Measurements from ENCODE around the gene BCL2L2. TPM values are rescaled to one million over a fixed set of nuclear protein-coding genes. Genes with fewer than 3 reads are reported as not detected.

Gene BCL2L2
- total RNA-seq, 1 experiment from 2014 or later = 20.3 TPM

DNA sequence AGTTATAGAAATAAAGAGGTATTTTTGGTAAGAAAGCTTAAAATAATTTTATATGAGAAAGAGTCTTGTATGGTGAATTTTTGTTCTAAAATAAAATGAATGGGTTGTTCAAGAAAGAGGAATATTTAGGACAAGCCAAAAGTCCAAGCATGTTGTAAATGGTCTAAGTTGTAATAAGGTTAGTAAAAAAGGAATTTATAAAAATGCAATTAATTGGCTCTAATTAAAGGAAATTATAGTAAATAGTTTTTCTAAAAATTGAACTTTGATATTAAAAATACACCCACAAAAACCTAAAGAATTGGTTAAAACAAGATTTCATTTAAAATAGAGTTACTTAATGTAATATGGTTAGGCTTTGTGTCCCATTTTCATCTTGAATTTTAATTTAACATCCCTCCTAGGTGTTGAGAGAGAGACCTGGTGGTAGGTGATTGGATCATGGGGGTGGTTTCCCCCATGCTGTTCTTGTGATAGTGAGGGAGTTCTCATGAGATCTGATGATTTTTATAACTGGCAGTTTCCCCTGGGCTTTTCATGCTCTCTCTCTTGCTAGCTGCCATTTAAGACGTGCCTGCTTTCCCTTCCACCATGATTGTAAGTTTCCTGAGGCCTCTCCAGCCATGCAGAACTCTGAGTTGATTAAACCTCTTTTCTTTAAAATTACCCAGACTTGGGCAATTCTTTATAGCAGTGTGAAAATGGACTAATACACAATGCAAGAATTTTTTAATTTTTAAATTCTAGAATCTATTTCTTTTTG is 33.1 kb downstream of the BCL2L2 start:
- intact Hi-C loops (cut with micrococcal nuclease; ENCODE audit: unreplicated experiment) = no loop called here
- Histone ChIP-seq H3K27ac (no peak overlapping the region), H3K4me1 (replicated peaks; ENCODE audit: insufficient read depth) (no peaks in the 10 kb centered on the region), H2AFZ (no peak overlapping the region), H3F3A (ENCODE audit: insufficient read depth, low read depth) (no peaks in the 10 kb centered on the region), H4K20me1 (ENCODE audit: insufficient read depth) (no peaks in the 10 kb centered on the region), H3K9me3 (ENCODE audit: insufficient read depth, low read depth) (no peaks in the 10 kb centered on the region; the same call in 1 of the 2 replicates), H3K4me2 (no peak overlapping the region), H3K9me2 (ENCODE audit: insufficient read depth) (no peaks in the 10 kb centered on the region), H3K27me3 (ENCODE audit: insufficient read depth, low read depth) (peaks cover 34% of the 10 kb centered on the region), H3K36me3 (ENCODE audit: low read depth) (no peaks in the 10 kb centered on the region), H3K79me2 (ENCODE audit: low read depth) (no peaks in the 10 kb centered on the region), H3K4me3 (no peak overlapping the region)
- ChIA-PET POLR2A (ENCODE audit: unreplicated experiment) (no interaction called here), CTCF (no interaction called here)
- DNase-seq = no peak
- no TSS peak for BruUV-seq (replicated peaks)
- TF ChIP-seq EZH2 (IDR thresholded peaks at IDR 0.05; ENCODE audit: low read depth) (no peak), CTCF (conservative IDR thresholded peaks at IDR 0.05) (no peak)

- DNase-seq = no peak
- ChIA-PET POLR2A (ENCODE audit: unreplicated experiment) (no interaction called here), CTCF (no interaction called here)
- Histone ChIP-seq H3K79me2 (ENCODE audit: low read depth) (no peaks in the 10 kb centered on the region), H3K36me3 (ENCODE audit: low read depth) (no peaks in the 10 kb centered on the region), H3F3A (ENCODE audit: insufficient read depth, low read depth) (no peaks in the 10 kb centered on the region), H2AFZ (no peak overlapping the region), H3K9me2 (ENCODE audit: insufficient read depth) (no peaks in the 10 kb centered on the region), H3K4me2 (no peak overlapping the region), H3K4me3 (no peak overlapping the region), H3K9me3 (ENCODE audit: insufficient read depth, low read depth) (no peaks in the 10 kb centered on the region; the same call in 1 of the 2 replicates), H3K27ac (no peak overlapping the region), H3K27me3 (ENCODE audit: insufficient read depth, low read depth) (peaks cover 23% of the 10 kb centered on the region), H4K20me1 (ENCODE audit: insufficient read depth) (no peaks in the 10 kb centered on the region), H3K4me1 (replicated peaks; ENCODE audit: insufficient read depth) (no peaks in the 10 kb centered on the region)
- TF ChIP-seq EZH2 (IDR thresholded peaks at IDR 0.05; ENCODE audit: low read depth) (no peak), CTCF (conservative IDR thresholded peaks at IDR 0.05) (0 out of 2 replicates have a peak, but pooled peaks have one; percentile 17)
- intact Hi-C loops (cut with micrococcal nuclease; ENCODE audit: unreplicated experiment) = no loop called here
- no TSS peak for BruUV-seq (replicated peaks)
Measured at GRCh38 chr14:23344481-23344880, 37.8 kb downstream of the BCL2L2 start.

DNA sequence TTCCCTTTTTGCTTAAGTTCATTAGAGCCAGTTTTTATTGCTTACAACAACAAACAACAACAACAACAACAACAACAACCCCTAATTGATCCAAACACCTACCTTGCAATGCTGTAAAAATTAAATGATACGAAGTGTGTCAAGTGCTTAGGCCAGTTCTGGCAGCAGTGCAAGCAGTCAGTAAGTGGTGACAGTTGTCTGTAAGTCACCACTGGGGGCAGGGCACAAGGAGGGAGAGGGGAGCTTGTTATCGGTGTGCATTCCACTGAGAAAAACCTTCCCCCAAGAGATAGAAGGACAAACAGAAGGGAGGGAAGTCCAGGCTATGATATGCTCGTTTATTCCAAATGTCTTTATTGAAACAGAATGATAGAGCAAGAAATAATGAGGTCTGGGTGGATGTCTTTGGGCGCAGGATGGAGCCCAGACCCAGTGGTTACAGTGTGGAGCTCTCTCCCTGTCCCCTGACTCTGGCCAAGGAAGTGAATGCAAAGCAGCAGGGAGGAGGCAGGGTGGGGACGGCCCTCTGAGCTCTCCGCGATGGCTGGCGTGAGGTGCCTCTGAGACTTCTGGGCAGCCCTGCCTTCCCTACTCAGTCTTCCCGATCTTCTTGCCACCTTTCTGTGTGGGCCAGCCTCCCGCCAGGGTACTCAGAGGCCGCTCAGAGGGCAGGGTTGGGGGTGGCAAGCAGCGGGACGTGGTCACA is 39.5 kb downstream of the BCL2L2 start:
- Histone ChIP-seq H3K4me3 (no peak overlapping the region), H3K27ac (no peak overlapping the region), H3K79me2 (ENCODE audit: low read depth) (no peaks in the 10 kb centered on the region), H3K9me3 (ENCODE audit: insufficient read depth, low read depth) (no peaks in the 10 kb centered on the region; the same call in 1 of the 2 replicates), H2AFZ (no peak overlapping the region), H3K27me3 (ENCODE audit: insufficient read depth, low read depth) (peaks cover 39% of the 10 kb centered on the region), H3K36me3 (ENCODE audit: low read depth) (no peaks in the 10 kb centered on the region), H3K9me2 (ENCODE audit: insufficient read depth) (no peaks in the 10 kb centered on the region), H4K20me1 (ENCODE audit: insufficient read depth) (no peaks in the 10 kb centered on the region), H3F3A (ENCODE audit: insufficient read depth, low read depth) (no peaks in the 10 kb centered on the region), H3K4me1 (replicated peaks; ENCODE audit: insufficient read depth) (no peaks in the 10 kb centered on the region), H3K4me2 (no peak overlapping the region)
- BruUV-seq (replicated peaks) = no TSS peak
- no peak for TF ChIP-seq EZH2 (IDR thresholded peaks at IDR 0.05; ENCODE audit: low read depth)
- TF ChIP-seq CTCF (conservative IDR thresholded peaks at IDR 0.05) = no peak
- no peak for DNase-seq
- intact Hi-C loops (cut with micrococcal nuclease; ENCODE audit: unreplicated experiment) = no loop called here
- ChIA-PET POLR2A (ENCODE audit: unreplicated experiment) (interaction anchor here (0.8 kb wide), 1 partner anchor 46 kb away, joined by 4 read pairs; no protein-coding TSS in a partner anchor), CTCF (no interaction called here)

Data from PC-9 (cell line).